IgD-negative memory B cell (primary cell): Measurements from ENCODE around the gene ZRANB1. TPM values are rescaled to one million over a fixed set of nuclear protein-coding genes. Genes with fewer than 3 reads are reported as not detected.

Experiments
- H3K27ac Mint-ChIP-seq, 3 donors: one replicate each; pipeline ENCODE4 v1.8.0; 2020 to 2022; ENCODE audit warnings: mild to moderate bottlenecking in 3 of 3, mixed read lengths in 3 of 3, moderate library complexity in 1 of 3
- H3K27me3 Mint-ChIP-seq: one replicate; pipeline ENCODE4 v1.8.0; 2021; ENCODE audit warnings: mixed read lengths
- H3K36me3 Mint-ChIP-seq: one replicate; pipeline ENCODE4 v1.8.0; 2020; ENCODE audit warnings: mild to moderate bottlenecking, mixed read lengths
- H3K4me1 Mint-ChIP-seq, 3 donors: one replicate each; pipeline ENCODE4 v1.8.0; 2020 to 2022; ENCODE audit warnings: mixed read lengths in 3 of 3, mild to moderate bottlenecking in 1 of 3
- H3K4me3 Mint-ChIP-seq, 4 donors: one replicate each; pipeline ENCODE4 v1.8.0; 2020 to 2022; ENCODE audit warnings: mild to moderate bottlenecking in 4 of 4, mixed read lengths in 4 of 4, moderate library complexity in 3 of 4
- H3K9me3 Mint-ChIP-seq, 3 donors: one replicate each; pipeline ENCODE4 v1.8.0; 2020 to 2021; ENCODE audit warnings: mixed read lengths in 3 of 3, mild to moderate bottlenecking in 1 of 3
- polyA plus RNA-seq: library from polyadenylated mRNA; unstranded; fragments of 300-500 nt; fragmentation: Illumina TruSeq; gene quantifications from one replicate; pipeline ENCODE4 v1.2.3, GENCODE V29; 2021

The ZRANB1 gene
- polyA plus RNA-seq, 1 donor from 2014 or later = 8.4 TPM

DNA sequence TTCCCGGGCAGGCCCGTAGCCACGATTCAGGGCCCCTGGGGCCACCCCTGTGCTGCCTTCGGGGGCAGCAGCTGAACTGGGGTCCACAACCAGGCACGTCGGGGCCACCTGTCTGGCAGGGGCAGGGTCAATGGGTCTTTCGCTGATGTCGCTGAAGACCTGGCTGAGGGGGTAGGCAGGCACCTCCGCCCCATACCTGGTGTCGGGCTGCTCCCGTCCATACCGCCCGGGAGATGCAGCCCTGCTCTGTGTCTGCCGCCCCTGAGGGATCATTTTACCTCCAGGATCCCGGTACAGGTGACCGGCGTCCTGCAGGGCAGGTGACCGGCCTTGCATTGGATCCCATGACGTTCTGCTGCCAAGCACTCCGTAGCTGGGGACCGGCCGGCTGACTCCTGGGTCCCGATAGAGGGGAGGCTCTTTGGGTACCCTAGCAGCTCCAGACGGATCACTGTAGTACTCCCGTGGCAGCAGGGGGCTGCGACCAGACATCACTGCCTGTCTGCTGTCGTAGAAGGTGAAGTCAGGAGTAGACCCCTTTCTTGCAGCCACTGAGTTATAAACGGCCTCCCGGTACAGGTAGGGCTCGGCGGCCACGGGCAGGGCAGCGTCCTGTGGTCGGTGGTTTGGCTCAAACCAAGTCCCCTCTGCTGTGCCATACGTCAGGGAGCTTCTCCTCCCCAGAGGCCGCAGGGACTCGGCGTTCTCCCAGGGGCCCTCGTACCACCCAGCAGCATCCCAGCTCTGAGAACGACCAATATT lies 85.2 kb downstream of the ZRANB1 start:
- no peak overlapping the region for H3K27ac Mint-ChIP-seq
- peaks cover 13 to 15% (median 15%) of the 10 kb centered on the region in 3 donors for H3K4me1 Mint-ChIP-seq
- H3K9me3 Mint-ChIP-seq = no peaks in the 10 kb centered on the region
- H3K27me3 Mint-ChIP-seq = peaks cover 26% of the 10 kb centered on the region
- no peaks in the 10 kb centered on the region for H3K36me3 Mint-ChIP-seq
- H3K4me3 Mint-ChIP-seq = no peak overlapping the region

DNA sequence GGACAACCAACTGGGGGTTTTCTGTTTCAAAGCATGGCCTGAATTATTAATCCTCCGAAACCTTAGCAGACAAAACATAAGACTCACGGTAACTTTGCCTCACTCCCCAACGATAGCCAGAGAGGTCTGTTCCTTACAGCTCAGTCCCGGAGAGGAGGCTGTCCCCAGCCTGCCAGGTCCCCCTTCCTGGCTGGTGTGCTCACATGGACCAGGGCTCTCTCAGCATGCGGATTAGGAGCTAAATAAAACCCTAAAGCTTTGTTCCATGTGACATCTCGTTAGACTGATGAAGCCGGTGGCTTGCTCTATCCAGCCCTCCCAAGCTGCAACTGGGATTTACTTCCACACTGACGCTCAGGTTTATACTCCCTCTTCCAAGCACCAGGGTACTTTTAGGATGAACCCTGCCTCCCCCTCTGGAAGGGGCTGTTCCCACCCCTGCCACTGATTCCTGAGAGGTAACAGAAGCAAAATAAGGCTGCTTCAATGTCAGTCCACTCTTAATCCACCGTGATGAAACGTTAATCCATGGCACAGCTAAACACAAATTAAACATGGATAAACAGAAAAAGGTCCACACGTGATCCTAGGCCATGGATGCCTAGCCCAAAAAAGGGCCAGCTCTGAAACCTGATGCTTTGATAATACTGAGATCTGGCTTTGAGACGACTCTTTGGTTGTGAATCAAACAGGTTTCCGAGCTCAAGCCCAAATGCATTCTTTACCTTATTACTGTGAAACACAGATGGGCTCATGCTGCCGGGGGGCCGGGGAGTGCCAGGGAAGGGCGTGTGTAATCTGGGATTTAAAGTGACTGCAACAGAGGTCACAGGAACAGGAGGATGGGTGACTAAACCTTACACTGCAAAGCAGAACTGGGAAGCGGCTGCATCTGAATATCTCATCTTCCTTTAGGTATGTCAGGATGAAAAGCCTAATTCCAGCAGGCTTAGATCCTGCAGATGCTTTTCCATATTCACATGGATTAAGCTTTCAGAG lies 86.2 kb downstream of the ZRANB1 start:
- Mint-ChIP-seq H3K9me3 (no peaks in the 10 kb centered on the region), H3K4me3 (no peak overlapping the region), H3K4me1 (peaks cover 13 to 15% (median 15%) of the 10 kb centered on the region in 3 donors), H3K36me3 (no peaks in the 10 kb centered on the region), H3K27ac (no peak overlapping the region), H3K27me3 (peaks cover 24% of the 10 kb centered on the region)

- Mint-ChIP-seq H3K4me3 (no peak overlapping the region), H3K9me3 (no peaks in the 10 kb centered on the region), H3K27me3 (peaks cover 17% of the 10 kb centered on the region), H3K36me3 (no peaks in the 10 kb centered on the region), H3K27ac (no peak overlapping the region), H3K4me1 (peaks cover 7 to 8% (median 8%) of the 10 kb centered on the region in 3 donors)
Observed at GRCh38 chr10:125029584-125030242, 87.8 kb downstream of the ZRANB1 start.

DNA sequence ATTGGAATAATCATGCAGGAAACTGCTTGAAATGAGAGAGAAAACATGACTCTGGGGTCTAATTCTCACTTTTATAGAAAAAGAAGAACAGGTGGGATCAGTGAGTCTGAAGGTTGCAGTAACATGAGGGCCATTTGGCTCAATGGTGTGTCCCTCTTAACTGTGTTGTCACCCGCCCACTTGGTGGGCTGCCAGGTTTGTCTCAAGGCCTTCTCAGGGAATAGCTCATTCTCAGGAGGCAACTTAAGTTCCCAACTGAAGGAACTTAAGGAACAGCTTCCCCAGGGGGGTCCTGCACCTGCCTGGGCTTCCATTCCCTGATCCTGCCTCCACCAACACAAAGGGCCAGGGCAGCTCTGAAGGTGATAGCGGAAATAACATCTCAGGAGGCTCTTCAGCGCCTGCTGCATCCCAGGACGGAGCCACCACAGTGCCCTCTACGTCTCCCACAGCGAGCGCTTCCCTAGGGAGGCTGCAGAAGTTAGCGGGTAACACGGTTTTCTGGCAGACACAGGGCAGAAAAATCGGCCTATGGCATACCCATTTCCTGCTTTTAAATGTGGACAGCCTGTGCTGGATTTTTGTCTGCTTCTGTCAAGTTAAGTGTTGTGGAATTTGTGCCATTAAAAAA lies 88.8 kb downstream of the ZRANB1 start:
- no peaks in the 10 kb centered on the region for H3K4me1 Mint-ChIP-seq
- H3K27me3 Mint-ChIP-seq = peaks cover 19% of the 10 kb centered on the region
- H3K27ac Mint-ChIP-seq = no peak overlapping the region
- no peaks in the 10 kb centered on the region for H3K9me3 Mint-ChIP-seq
- no peak overlapping the region for H3K4me3 Mint-ChIP-seq
- no peaks in the 10 kb centered on the region for H3K36me3 Mint-ChIP-seq

GRCh38 chr10:125032474-125033020 lies 90.6 kb downstream of the ZRANB1 start:
- H3K27me3 Mint-ChIP-seq = peaks cover 29% of the 10 kb centered on the region
- H3K4me1 Mint-ChIP-seq = no peaks in the 10 kb centered on the region
- H3K9me3 Mint-ChIP-seq = no peaks in the 10 kb centered on the region
- H3K36me3 Mint-ChIP-seq = no peaks in the 10 kb centered on the region
- H3K4me3 Mint-ChIP-seq = no peak overlapping the region
- H3K27ac Mint-ChIP-seq = no peak overlapping the region

DNA sequence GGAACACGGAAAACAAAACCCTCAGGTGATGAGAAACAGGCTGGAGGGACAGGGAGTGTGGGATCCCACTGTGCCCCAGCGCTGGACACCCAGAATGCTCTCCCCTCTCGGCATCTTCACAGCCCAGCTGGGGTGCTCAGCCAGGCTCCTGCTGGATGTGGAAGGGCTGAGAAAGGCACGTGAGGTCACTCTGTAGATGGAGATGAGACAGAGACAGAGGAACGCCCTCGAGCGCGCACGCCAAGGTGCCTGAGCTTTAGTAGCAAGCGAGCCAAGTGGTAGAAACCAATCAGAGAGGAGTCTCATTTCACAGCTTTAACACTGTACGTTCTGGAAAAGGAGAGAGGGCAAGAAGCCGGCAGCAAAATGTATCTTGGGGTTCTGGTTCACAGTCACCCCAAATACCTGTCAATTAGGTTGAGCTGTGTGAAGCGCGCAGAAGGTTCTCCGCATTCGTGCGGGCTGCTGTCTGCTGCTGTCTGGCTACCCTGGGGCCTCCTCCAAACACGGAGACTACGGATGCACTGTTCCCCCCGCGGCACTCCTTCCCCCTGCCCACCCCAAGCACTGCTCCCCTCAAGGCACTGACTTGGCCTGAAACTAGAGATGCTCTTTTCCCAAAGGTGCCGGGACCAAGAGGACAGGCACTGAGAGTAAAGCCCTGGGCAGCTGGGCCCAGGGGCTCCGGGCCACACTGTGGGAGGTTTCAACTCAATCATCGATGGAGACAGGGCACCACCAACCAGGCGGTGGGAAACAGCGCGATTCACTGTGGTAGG lies 91.4 kb downstream of the ZRANB1 start:
- H3K27me3 Mint-ChIP-seq = peaks cover 31% of the 10 kb centered on the region
- H3K4me3 Mint-ChIP-seq = no peak overlapping the region
- H3K27ac Mint-ChIP-seq = no peak overlapping the region
- H3K4me1 Mint-ChIP-seq = no peaks in the 10 kb centered on the region
- H3K9me3 Mint-ChIP-seq = no peaks in the 10 kb centered on the region
- H3K36me3 Mint-ChIP-seq = no peaks in the 10 kb centered on the region

DNA sequence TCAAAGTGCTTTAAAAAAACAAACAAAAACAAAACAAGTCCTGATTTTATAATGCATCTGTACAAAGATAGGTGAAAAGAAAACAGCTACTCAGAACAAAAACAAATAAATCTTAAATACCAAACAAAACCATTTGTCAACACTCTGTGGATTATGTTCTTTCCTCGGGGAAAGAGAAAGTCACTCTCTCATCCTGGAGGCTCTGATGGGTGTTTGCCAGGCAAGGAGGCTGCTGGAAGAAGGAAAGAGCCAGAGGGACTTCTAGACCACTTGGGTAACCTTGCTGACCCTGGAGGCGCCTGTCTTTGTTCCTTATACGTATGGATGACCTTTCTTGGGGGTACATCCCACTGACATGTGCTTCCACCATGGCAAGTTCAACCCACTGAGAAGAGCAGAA lies 92.8 kb downstream of the ZRANB1 start:
- H3K36me3 Mint-ChIP-seq = no peaks in the 10 kb centered on the region
- peaks cover 36% of the 10 kb centered on the region for H3K27me3 Mint-ChIP-seq
- H3K4me1 Mint-ChIP-seq = no peaks in the 10 kb centered on the region
- no peak overlapping the region for H3K27ac Mint-ChIP-seq
- H3K4me3 Mint-ChIP-seq = no peak overlapping the region
- no peaks in the 10 kb centered on the region for H3K9me3 Mint-ChIP-seq

DNA sequence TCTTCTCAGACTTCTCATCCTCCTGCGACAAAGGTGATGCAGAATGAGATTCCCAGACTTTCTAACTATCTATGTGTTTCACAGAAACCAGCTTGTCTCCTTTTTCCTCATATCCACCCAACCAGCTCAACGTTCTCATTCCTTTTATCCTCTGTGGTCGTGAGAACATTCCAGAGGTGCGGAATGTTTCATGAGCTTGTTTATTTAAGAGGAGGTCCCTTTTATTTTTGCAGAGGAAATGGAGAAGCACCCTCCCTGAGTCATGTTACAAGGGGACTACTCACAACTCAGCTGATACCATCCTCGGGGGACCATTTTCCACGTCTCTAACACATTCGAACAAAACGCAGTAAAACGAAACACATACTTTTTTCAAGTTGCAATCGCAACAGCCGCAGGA lies 93.2 kb downstream of the ZRANB1 start:
- Mint-ChIP-seq H3K4me1 (no peaks in the 10 kb centered on the region), H3K36me3 (no peaks in the 10 kb centered on the region), H3K27ac (no peak overlapping the region)

DNA sequence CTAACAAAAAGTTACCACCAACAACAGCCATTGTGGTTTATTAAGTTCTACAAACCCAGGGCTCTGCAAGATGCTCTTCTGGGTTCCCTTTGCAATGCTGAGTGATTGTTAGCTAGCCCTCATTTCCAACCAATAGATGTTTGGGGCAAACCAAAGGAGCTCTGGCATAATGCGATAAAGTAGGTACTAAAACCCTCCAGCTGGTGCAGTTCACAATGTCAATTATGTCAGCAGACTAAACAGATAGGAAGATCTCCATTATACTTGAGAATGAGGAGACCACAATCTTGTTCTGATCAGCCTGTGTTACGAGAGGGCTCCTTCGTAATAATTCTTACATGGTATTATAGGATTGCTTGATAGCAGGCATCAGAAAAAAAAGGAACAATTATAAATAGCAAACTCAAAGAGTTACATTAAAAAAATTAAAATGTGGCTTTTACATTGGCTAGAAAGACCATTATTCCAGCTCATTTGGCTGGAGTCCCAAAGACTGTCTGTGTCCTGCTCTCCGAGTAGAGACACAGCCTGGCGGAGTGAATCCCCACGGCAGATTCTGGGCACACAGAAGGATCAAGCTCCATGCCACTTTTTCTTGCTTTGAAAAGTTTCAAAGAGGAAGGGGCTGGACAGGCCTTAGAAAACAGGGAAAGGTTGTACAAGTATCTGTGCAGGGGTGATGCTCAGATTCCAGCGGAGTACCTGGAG lies 93.8 kb downstream of the ZRANB1 start:
- Mint-ChIP-seq H3K4me3 (no peak overlapping the region), H3K27ac (no peak overlapping the region), H3K4me1 (no peaks in the 10 kb centered on the region)

More for the DNA sequence above, 93.2 kb downstream of the ZRANB1 start:
- Mint-ChIP-seq H3K4me3 (no peak overlapping the region), H3K9me3 (no peaks in the 10 kb centered on the region), H3K27me3 (peaks cover 36% of the 10 kb centered on the region)

DNA sequence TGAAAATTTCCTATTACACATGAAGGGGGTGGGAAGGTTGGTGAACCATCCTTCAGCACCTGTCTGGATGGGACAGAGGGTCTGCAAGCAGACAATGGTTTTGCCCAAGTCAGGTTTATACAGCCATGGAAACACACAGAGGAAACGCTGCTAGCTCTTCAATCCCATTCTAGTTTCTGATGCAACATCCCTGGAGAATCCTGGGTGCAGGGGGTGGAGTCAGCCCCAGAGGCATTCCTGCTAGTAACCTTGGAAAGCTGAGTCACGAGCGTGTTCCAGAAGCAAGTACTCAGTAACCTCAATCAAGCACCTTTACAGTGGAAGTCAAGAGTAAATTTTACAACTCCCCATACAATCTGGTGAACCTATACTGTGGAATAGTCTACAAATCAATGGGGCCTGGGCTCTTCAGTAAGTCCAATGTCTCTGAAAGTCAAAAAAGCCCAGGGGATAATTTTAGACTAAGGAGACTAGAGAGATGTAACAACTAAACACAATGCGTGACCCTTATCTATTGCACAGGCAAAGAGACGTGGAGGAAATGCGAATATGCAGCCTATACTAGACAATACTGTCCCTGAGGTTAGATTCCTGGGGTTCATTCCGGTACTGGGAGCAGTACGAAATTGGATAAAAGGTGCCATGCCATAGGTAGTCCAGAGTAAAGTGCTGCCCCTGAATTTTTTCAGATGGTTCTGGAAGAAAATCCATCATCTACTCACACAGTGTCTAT lies 95.4 kb downstream of the ZRANB1 start:
- Mint-ChIP-seq H3K36me3 (no peaks in the 10 kb centered on the region), H3K27me3 (peaks cover 36% of the 10 kb centered on the region), H3K4me3 (no peak overlapping the region), H3K27ac (peak overlapping the region in 1 of 3 donors; percentile 5), H3K4me1 (no peaks in the 10 kb centered on the region), H3K9me3 (no peaks in the 10 kb centered on the region)

More for the DNA sequence above, 93.8 kb downstream of the ZRANB1 start:
- Mint-ChIP-seq H3K9me3 (no peaks in the 10 kb centered on the region), H3K36me3 (no peaks in the 10 kb centered on the region), H3K27me3 (peaks cover 35% of the 10 kb centered on the region)
